Measurements from ENCODE around the gene OR10A6. TPM values are rescaled to one million over a fixed set of nuclear protein-coding genes. Genes with fewer than 3 reads are reported as not detected.

Gene OR10A6
- polyA plus RNA-seq, 3 donors from 2014 or later: not detected

- no peaks in the 10 kb centered on the region for H3K9me3 Mint-ChIP-seq
- H3K4me3 Mint-ChIP-seq: no peak overlapping the region
- H3K27ac Mint-ChIP-seq: no peak overlapping the region
- H3K27me3 Mint-ChIP-seq (ENCODE audit: low read depth in 3 of 3): peaks cover 1 to 9% (median 3%) of the 10 kb centered on the region in 3 donors
- no peak for DNase-seq
- no peaks in the 10 kb centered on the region for H3K36me3 Mint-ChIP-seq
- no peaks in the 10 kb centered on the region for H3K4me1 Mint-ChIP-seq
These were observed 48.2 kb downstream of the OR10A6 start for GRCh38 chr11:7882860-7883259.

Other genes starting within 250 kb of the OR10A6 start
- gene OVCH2, start 224.8 kb downstream of the OR10A6 start, polyA plus RNA-seq: not detected
- gene OR5P2, start 134.3 kb downstream of the OR10A6 start, polyA plus RNA-seq: not detected
- not detected for gene OR5P3, start 100.4 kb downstream of the OR10A6 start, polyA plus RNA-seq
- not detected for gene OR10A3, start 10.4 kb upstream of the OR10A6 start, polyA plus RNA-seq
- not detected for gene NLRP10, start 34.2 kb upstream of the OR10A6 start, polyA plus RNA-seq
- 100 to 1,000 TPM; 242 to 305 (median 262) TPM for gene EIF3F, start 56.1 kb upstream of the OR10A6 start, polyA plus RNA-seq
- not detected for gene TUB, start 149.9 kb upstream of the OR10A6 start, polyA plus RNA-seq
- gene RIC3, start 237.8 kb upstream of the OR10A6 start, polyA plus RNA-seq: under 1 TPM in 1 of 3 donors, not detected in 2; 0.44 TPM